H1 (cell line): ENCODE data around the gene TPO. TPM values are rescaled to one million over a fixed set of nuclear protein-coding genes. Genes with fewer than 3 reads are reported as not detected.

Source experiments
- CTCF ChIA-PET: fragments of 300-600 bp; sonication (Branson Sonifier 250); formaldehyde crosslinking; loops from one replicate; lab custom pipeline; 2021; ENCODE audit not compliant: partially characterized antibody; lab: Charles Lee
- POLR2A ChIA-PET: fragments of 300-600 bp; sonication (Branson Sonifier 250); formaldehyde crosslinking; loops from one replicate; lab custom pipeline; 2021; ENCODE audit warnings: inconsistent platforms; ENCODE audit not compliant: partially characterized antibody; lab: Charles Lee
- DNase-seq, 2 experiments: peaks; one replicate each; pipeline versions ENCODE4 v3.0.0 to v3.0.0-alpha.2; 2010 to 2022; ENCODE audit warnings: low spot score in 2 of 2, low read depth in 1 of 2, mixed read lengths in 1 of 2
- FAIRE-seq: peaks from 2 replicates; lab custom pipeline; 2011; peaks lifted over from hg19 to GRCh38; lab: Jason Lieb, UNC
- H2AFZ ChIP-seq: 2 replicates; pipeline ENCODE4 v1.8.1; 2012; ENCODE audit warnings: low read length, inconsistent platforms
- H2AK5ac ChIP-seq: 2 replicates; pipeline ENCODE4 v1.6.1; 2013; ENCODE audit warnings: low read depth, low read length
- H2BK120ac ChIP-seq: replicated peaks from 2 replicates; pipeline ENCODE3; 2013; ENCODE audit warnings: low read depth, low read length, inconsistent platforms
- H2BK12ac ChIP-seq: 2 replicates; pipeline ENCODE4 v1.6.1; 2013; ENCODE audit warnings: low read depth, low read length
- H2BK15ac ChIP-seq: 2 replicates; pipeline ENCODE4 v1.6.1; 2013; ENCODE audit warnings: low read length
- H2BK20ac ChIP-seq: 2 replicates; pipeline ENCODE4 v1.6.1; 2013; ENCODE audit warnings: low read length
- H2BK5ac ChIP-seq: 2 replicates; pipeline ENCODE4 v1.6.1; 2013; ENCODE audit warnings: low read depth, low read length
- H3K14ac ChIP-seq: 2 replicates; pipeline ENCODE4 v1.6.1; 2013; ENCODE audit warnings: inconsistent platforms; ENCODE audit not compliant: insufficient read length
- H3K18ac ChIP-seq: 2 replicates; pipeline ENCODE4 v1.6.1; 2013; ENCODE audit warnings: low read length; ENCODE audit errors: extremely low read depth
- H3K23ac ChIP-seq: 2 replicates; pipeline ENCODE4 v1.6.1; 2013; ENCODE audit warnings: inconsistent platforms; ENCODE audit not compliant: insufficient read length
- H3K23me2 ChIP-seq: 2 replicates; pipeline ENCODE4 v1.6.1; 2013; ENCODE audit warnings: low read depth, low read length
- H3K27ac ChIP-seq: 2 replicates; pipeline ENCODE4 v1.6.1; 2011; ENCODE audit warnings: low read depth, low read length, inconsistent platforms
- H3K27me3 ChIP-seq, 4 experiments: replicated peaks in 1 of 4; 1 replicate in 1 of 4; 2 replicates in 3 of 4; pipeline versions ENCODE4 v1.6.1 to v1.8.1; 2011 to 2013; ENCODE audit warnings: low read length in 3 of 4, mild to moderate bottlenecking in 3 of 4, inconsistent platforms in 2 of 4, mixed read lengths in 2 of 4, moderate library complexity in 1 of 4; ENCODE audit not compliant: control insufficient read depth in 3 of 4, insufficient read depth in 3 of 4; ENCODE audit errors: extremely low read depth in 1 of 4
- H3K36me3 ChIP-seq, 4 experiments: 2 replicates each; pipeline versions ENCODE4 v1.6.1 to v1.8.1; 2011 to 2013; ENCODE audit warnings: mild to moderate bottlenecking in 4 of 4, low read length in 3 of 4, moderate library complexity in 2 of 4, control low read depth in 1 of 4, inconsistent platforms in 1 of 4; ENCODE audit not compliant: insufficient read depth in 4 of 4, control insufficient read depth in 2 of 4
- H3K4ac ChIP-seq: replicated peaks from 2 replicates; pipeline ENCODE3; 2013; ENCODE audit warnings: low read length, low read depth, mixed read lengths, inconsistent platforms; ENCODE audit not compliant: insufficient read length
- H3K4me1 ChIP-seq, 4 experiments: replicated peaks in 1 of 4; 1 replicate in 1 of 4; 2 replicates in 3 of 4; pipeline versions ENCODE4 v1.6.1 to v1.8.1; 2011 to 2013; ENCODE audit warnings: low read length in 3 of 4, inconsistent platforms in 2 of 4, mixed read lengths in 1 of 4; ENCODE audit not compliant: insufficient read depth in 4 of 4, control insufficient read depth in 3 of 4
- H3K4me2 ChIP-seq, 2 experiments: 2 replicates each; pipeline versions ENCODE4 v1.6.1 to v1.8.1; 2011 to 2013; ENCODE audit warnings: low read depth in 2 of 2, low read length in 2 of 2, control low read depth in 1 of 2, inconsistent platforms in 1 of 2, mild to moderate bottlenecking in 1 of 2; ENCODE audit not compliant: insufficient read depth in 1 of 2
- H3K4me3 ChIP-seq, 4 experiments: fragments of 200-600, 300-600 bp in 1 of 4; sonication (generic), shearing (Covaris generic), sonication (Bioruptor Twin) in 1 of 4; 2 replicates each; pipeline versions ENCODE4 v1.5.1 to v1.8.1; 2011 to 2016; ENCODE audit warnings: low read length in 4 of 4, low read depth in 3 of 4, control low read depth in 2 of 4, inconsistent platforms in 2 of 4, mild to moderate bottlenecking in 2 of 4, mixed read lengths in 1 of 4, moderate library complexity in 1 of 4; ENCODE audit not compliant: insufficient read depth in 2 of 4; ENCODE audit errors: extremely low read depth in 1 of 4
- H3K56ac ChIP-seq: replicated peaks from 2 replicates; pipeline ENCODE3; 2013; ENCODE audit warnings: low read depth, mild to moderate bottlenecking, mixed read lengths, low read length, inconsistent platforms; ENCODE audit not compliant: insufficient read length
- H3K79me1 ChIP-seq: 2 replicates; pipeline ENCODE4 v1.6.1; 2013; ENCODE audit warnings: low read depth, low read length, control low read depth
- H3K79me2 ChIP-seq, 2 experiments: 2 replicates each; pipeline versions ENCODE4 v1.6.1 to v1.8.1; 2012 to 2013; ENCODE audit warnings: low read length in 2 of 2, mild to moderate bottlenecking in 2 of 2, inconsistent platforms in 1 of 2; ENCODE audit not compliant: insufficient read depth in 2 of 2, control insufficient read depth in 1 of 2
- H3K9ac ChIP-seq, 4 experiments: replicated peaks in 1 of 4; 1 replicate in 1 of 4; 2 replicates in 3 of 4; pipeline versions ENCODE4 v1.6.1 to v1.8.1; 2011 to 2013; ENCODE audit warnings: low read depth in 3 of 4, low read length in 3 of 4, control low read depth in 2 of 4, mild to moderate bottlenecking in 2 of 4, moderate library complexity in 2 of 4, inconsistent platforms in 1 of 4; ENCODE audit errors: extremely low read depth in 1 of 4
- H3K9me3 ChIP-seq, 2 experiments: 2 replicates each; pipeline versions ENCODE4 v1.6.1 to v1.8.1; 2012 to 2013; ENCODE audit warnings: mild to moderate bottlenecking in 2 of 2, moderate library complexity in 2 of 2, control low read depth in 1 of 2, inconsistent platforms in 1 of 2, low read depth in 1 of 2, low read length in 1 of 2, mixed read lengths in 1 of 2; ENCODE audit not compliant: insufficient read depth in 2 of 2
- H4K20me1 ChIP-seq, 2 experiments: replicated peaks in 1 of 2; 2 replicates each; pipeline versions ENCODE3 to v1.8.1; 2011 to 2013; ENCODE audit warnings: inconsistent platforms in 2 of 2, low read length in 2 of 2, mild to moderate bottlenecking in 1 of 2; ENCODE audit not compliant: insufficient read depth in 2 of 2, control insufficient read depth in 1 of 2
- H4K5ac ChIP-seq: 2 replicates; pipeline ENCODE4 v1.6.1; 2013; ENCODE audit warnings: low read length, low read depth, mixed read lengths, inconsistent platforms; ENCODE audit not compliant: insufficient read length
- H4K8ac ChIP-seq: 2 replicates; pipeline ENCODE4 v1.8.0; 2013; ENCODE audit warnings: mild to moderate bottlenecking, moderate library complexity, low read length, inconsistent platforms; ENCODE audit not compliant: insufficient read depth; ENCODE audit errors: extremely low read depth
- H4K91ac ChIP-seq: replicated peaks from 2 replicates; pipeline ENCODE3; 2013; ENCODE audit warnings: low read length, mixed read lengths, inconsistent platforms; ENCODE audit not compliant: insufficient read length
- BACH1 ChIP-seq: IDR thresholded peaks from 2 replicates; pipeline ENCODE4 v1.6.1; 2012; ENCODE audit warnings: low read length, improper control_type of control experiment
- CBX8 ChIP-seq: fragments of 300-800, 300-1000 bp; sonication (generic); IDR thresholded peaks from 2 replicates; pipeline ENCODE4 v1.7.1; 2016; ENCODE audit warnings: low read depth, low read length, borderline replicate concordance
- CHD2 ChIP-seq: IDR thresholded peaks from 2 replicates; pipeline ENCODE4 v1.6.1; 2012; ENCODE audit warnings: low read length, improper control_type of control experiment
- EGR1 ChIP-seq: IDR thresholded peaks from 2 replicates; pipeline ENCODE4 v1.6.1; 2011; ENCODE audit warnings: low read depth, low read length, borderline replicate concordance
- EP300 ChIP-seq, 2 experiments: IDR thresholded peaks; 1 replicate in 1 of 2; 2 replicates in 1 of 2; pipeline ENCODE4 v1.6.1; 2011 to 2012; ENCODE audit warnings: low read depth in 2 of 2, low read length in 2 of 2, mild to moderate bottlenecking in 2 of 2, borderline replicate concordance in 1 of 2, inconsistent platforms in 1 of 2, moderate library complexity in 1 of 2
- EZH2 ChIP-seq: fragments of 200-600 bp; sonication (generic); IDR thresholded peaks from 2 replicates; pipeline ENCODE4 v1.7.1; 2012; ENCODE audit warnings: low read depth, mild to moderate bottlenecking, moderate library complexity, low read length, inconsistent platforms; ENCODE audit not compliant: severe bottlenecking
- KDM5A ChIP-seq: fragments of 200-600 bp; IDR thresholded peaks from 2 replicates; pipeline ENCODE4 v1.7.1; 2012; ENCODE audit warnings: mild to moderate bottlenecking, low read length, inconsistent platforms, mixed read lengths
- NANOG ChIP-seq: IDR thresholded peaks from 2 replicates; pipeline ENCODE4 v1.6.1; 2011; ENCODE audit warnings: low read length, low read depth, mild to moderate bottlenecking, inconsistent platforms; ENCODE audit not compliant: insufficient read depth, poor library complexity, severe bottlenecking
- SRF ChIP-seq: IDR thresholded peaks from 2 replicates; pipeline ENCODE4 v1.6.1; 2011; ENCODE audit warnings: mild to moderate bottlenecking, low read depth, low read length, moderate library complexity
- TAF1 ChIP-seq: IDR thresholded peaks from 2 replicates; pipeline ENCODE4 v1.6.1; 2011; ENCODE audit warnings: mild to moderate bottlenecking, low read depth, low read length
- TBP ChIP-seq: IDR thresholded peaks from 2 replicates; pipeline ENCODE4 v1.6.1; 2011; ENCODE audit warnings: low read depth, low read length, improper control_type of control experiment
- TCF12 ChIP-seq: IDR thresholded peaks from 2 replicates; pipeline ENCODE4 v1.6.1; 2011; ENCODE audit warnings: low read depth, mild to moderate bottlenecking, low read length
- TEAD4 ChIP-seq: IDR thresholded peaks from 2 replicates; pipeline ENCODE4 v1.6.1; 2012; ENCODE audit warnings: low read depth, low read length, inconsistent platforms, mixed read lengths
- WGBS, 2 experiments: shearing (Covaris generic) in 1 of 2; methylation state at CpG; one replicate each; pipeline versions ENCODE4 v1.1.6 to v1.1.7; 2013 to 2015; ENCODE audit warnings: low lambda C conversion rate in 2 of 2, mixed read lengths in 2 of 2, inconsistent platforms in 1 of 2, low coverage in 1 of 2, missing lambda C conversion rate in 1 of 2; ENCODE audit not compliant: insufficient replicate concordance in 2 of 2, insufficient coverage in 1 of 2, insufficient read length in 1 of 2; ENCODE audit errors: extremely low coverage in 1 of 2, missing lambda C conversion rate in 1 of 2; 5-methylcytosine and 5-hydroxymethylcytosine counted together
- polyA plus RNA-seq, 7 experiments: library from polyadenylated mRNA; depleted of rRNA in 3 of 7; stranded (reverse) in 5 of 7; unstranded in 2 of 7; fragments of >200 nt in 5 of 7; fragments of 200-250 nt in 2 of 7; gene quantifications; 1 replicate in 5 of 7; 2 replicates in 1 of 7; 4 replicates in 1 of 7; pipeline versions ENCODE4 v1.2.1 to v1.2.3, GENCODE V29; 2011 to 2013; ENCODE audit warnings: missing spikeins in 2 of 7, mixed read lengths in 2 of 7
- total RNA-seq: library from RNA; stranded (reverse); fragmentation: NEBNext Ultra II Directional; extraction: Animal tissue kit (Norgen Biotek cat#: 25700); gene quantifications from 2 replicates; pipeline ENCODE4 v1.2.1, GENCODE V29; 2021

TPO gene
- total and polyA plus RNA-seq, 2 of the 8 experiments (the other 6 are each of a cell fraction or from before 2014, with no cell fraction given) = not detected

DNA sequence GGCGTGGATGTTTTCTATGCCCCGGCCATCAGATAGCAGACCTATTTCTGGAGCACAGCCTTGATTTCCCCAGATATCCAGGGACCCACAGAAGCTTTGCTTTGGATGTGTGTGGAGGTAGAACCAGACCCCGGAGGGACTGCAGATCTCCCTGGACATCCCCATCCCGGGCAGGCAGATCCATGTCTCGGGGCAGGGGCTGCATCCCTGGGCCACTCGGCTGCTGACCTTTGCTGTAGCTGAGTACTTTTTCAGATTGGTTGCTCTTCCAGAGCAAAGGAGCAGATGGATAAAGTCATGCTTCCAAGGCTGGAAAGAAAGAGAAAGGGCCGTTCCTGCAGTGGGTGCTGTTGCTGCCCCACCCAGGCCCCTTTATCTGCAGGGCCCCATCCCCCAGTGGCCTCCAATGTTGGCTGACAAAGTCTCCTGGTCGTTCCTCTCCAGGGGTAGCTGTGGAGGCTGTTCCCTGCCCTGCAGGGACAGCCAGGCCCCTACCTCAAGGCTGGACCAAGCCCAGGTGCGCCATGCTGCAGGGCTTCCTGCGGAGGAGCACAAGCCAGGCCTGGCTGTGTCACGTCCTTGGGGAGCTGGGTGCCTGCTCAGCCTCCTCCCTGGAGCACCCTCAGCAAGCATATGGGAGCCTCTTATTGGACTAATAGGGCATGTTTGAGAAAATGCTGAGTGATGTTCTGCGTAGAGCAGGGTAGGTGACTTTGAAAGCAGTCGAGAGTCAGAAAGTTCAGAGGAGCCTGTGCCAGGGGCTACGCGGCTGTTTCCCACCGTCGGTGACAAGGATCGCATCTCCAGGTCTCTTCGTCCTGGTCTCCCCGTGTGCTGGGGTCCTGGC is 68.4 kb downstream of the TPO start:
- ChIA-PET POLR2A (interaction anchor here (0.6 kb wide), 1 partner anchor 29 kb away, joined by 3 read pairs; no protein-coding TSS in a partner anchor), CTCF (interaction anchor here (0.8 to 1.4 kb wide), 2 partner anchors 21 to 31 kb away, joined by 3 read pairs; no protein-coding TSS in a partner anchor)
- no peaks in the 10 kb centered on the region; a peak in 1 of 7 replicates for H3K27me3 ChIP-seq
- H3K23ac ChIP-seq = no peak overlapping the region
- peaks cover 0 to 2% of the 10 kb centered on the region in 2 experiments for H4K20me1 ChIP-seq
- no peak overlapping the region for H3K9ac ChIP-seq
- peaks cover 0 to 4% of the 10 kb centered on the region in 2 experiments; a peak in 1 of 4 replicates for H3K9me3 ChIP-seq
- H3K4me1 ChIP-seq = no peaks in the 10 kb centered on the region
- H3K18ac ChIP-seq = no peak overlapping the region
- H4K91ac ChIP-seq = no peak overlapping the region
- H2AK5ac ChIP-seq = no peak overlapping the region
- H3K79me1 ChIP-seq = no peaks in the 10 kb centered on the region
- H2BK5ac ChIP-seq = no peak overlapping the region
- H3K23me2 ChIP-seq = no peaks in the 10 kb centered on the region; the same call in 1 of the 2 replicates
- no peak overlapping the region for H2BK12ac ChIP-seq
- peak overlapping the region; percentile 22; the same call in 1 of the 2 replicates for H4K8ac ChIP-seq
- H3K4me3 ChIP-seq = no peak overlapping the region
- H3K36me3 ChIP-seq = no peaks in the 10 kb centered on the region
- H3K27ac ChIP-seq = no peak overlapping the region
- H3K56ac ChIP-seq = no peak overlapping the region
- H2BK20ac ChIP-seq = no peak overlapping the region
- no peak overlapping the region for H2BK15ac ChIP-seq
- no peak overlapping the region for H2BK120ac ChIP-seq
- H2AFZ ChIP-seq = no peak overlapping the region
- no peaks in the 10 kb centered on the region for H3K79me2 ChIP-seq
- no peak overlapping the region for H3K14ac ChIP-seq
- H3K4ac ChIP-seq = no peak overlapping the region
- no peak overlapping the region for H4K5ac ChIP-seq
- no peak for FAIRE-seq
- no peak overlapping the region for H3K4me2 ChIP-seq
- 87% methylated on average over 20 of the region's 20 CpGs; no CpG with 5 or more reads in 1 of the 2 experiments for WGBS, 2 experiments
- no peak for DNase-seq
- TF ChIP-seq EGR1 (no peak), CBX8 (no peak), KDM5A (no peak), TEAD4 (no peak), EP300 (IDR thresholded peaks at IDR 0.05; ENCODE audit: borderline replicate concordance in 1 of 2, low read depth in 2 of 2, low read length in 2 of 2) (no peak), EZH2 (no peak), TBP (no peak), CHD2 (no peak), TCF12 (no peak), TAF1 (no peak), NANOG (no peak), SRF (no peak), BACH1 (no peak)
